ENCODE data around the gene URB1.
"Not testable (repeated sequence)": the region's sequence is repeated elsewhere in the genome, so short reads cannot be mapped to it uniquely, and the experiment has no call there.

URB1 gene

DNA sequence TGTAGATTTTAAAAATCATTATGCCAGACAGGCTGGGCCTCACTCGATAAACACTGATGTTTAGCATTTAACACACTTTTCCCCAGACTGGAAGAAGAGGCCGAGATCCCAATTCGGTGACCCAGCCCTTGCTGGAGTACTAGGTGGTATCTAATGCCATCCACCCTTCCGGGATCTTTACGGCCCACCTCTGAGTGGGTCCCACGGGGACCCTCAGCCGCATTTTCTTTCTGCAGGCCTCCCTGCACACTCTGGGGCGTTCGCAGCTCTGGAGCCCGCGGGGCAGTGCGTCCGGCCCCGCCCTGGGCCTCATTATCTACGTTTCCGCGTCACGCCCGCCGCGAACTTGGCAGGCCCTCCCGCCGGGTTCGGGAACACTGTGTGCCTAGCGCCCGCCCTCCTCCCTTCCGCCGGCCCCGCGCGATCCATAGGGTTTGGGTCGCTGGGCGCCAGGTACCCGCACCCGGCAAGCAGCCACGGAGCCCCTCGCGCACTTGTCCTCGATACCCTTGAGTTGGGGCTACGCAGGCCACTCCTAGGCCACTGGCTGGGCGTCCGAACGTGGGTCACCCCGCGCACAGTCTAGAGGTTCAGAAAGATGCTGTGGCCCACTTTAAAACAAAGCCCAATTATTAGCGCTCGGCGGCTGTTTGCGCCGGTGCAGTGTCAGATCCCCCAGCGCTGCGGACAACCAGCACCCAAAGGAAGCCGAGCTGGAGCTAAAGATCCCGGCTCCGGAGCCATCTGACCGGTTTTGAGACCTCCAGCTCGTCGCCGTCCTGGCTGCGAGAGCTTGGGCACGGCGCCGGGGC, 18.7 kb upstream of the URB1 start:
- DNase-seq, result no peak

DNA sequence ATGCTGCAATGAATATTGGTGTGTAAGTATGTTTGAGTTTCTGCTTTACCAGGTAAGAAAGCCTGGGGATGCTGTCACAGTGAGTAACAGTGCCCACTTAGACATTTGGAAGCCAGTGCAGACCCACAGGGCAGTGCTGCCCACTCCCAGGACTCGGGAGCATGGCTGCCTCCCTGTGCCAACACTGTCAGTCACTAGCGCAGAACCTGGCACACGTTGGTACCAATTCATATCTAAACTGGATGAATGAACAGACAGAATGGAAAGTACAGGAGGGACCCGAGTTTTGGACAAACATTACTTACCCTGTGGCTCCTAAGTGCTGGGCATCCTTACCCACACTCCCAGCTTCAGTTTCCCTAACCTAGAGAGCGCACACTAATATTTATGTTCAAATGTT, 18.1 kb upstream of the URB1 start:
- DNase-seq, result no peak

DNA sequence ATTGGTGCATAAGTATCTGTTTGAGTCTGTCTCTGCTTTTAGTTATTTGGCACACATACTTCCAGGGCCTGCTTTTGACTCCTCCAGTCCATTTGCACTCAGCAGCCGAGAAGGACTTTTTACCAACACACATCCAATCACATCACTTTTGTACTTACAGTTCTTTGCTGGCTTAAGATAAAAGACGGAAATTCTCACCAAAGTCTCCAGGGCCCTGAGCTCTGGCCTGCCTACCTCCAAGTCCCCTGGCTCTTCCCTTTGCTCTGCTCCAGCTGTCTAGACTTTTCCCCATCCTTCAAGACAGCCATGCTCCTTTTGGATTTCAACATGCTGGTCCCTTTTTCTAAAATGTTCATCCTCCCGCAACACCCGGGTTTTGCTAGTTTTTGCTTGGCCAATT, 17.5 kb upstream of the URB1 start:
- no peak for DNase-seq

DNA sequence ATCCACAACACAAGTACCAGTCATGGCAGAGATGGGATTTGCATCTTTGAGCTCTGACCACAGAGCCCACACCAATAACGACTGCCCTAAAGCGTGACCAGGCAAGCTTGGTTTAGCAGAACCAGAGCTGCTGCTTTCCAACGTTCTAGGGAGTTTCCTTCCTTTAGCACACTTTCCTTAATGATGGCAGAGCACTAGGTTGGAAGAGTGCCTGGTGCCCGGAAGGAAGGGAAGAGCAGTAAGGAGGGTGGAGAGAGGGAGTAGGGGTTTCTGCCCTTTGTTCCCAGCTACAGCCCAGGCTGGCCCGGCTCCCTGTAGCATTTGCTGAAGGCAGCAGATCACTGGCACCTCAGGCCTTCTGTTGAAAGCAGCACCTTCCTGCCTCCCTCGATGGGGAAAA, 13.6 kb upstream of the URB1 start:
- no peak for DNase-seq

DNA sequence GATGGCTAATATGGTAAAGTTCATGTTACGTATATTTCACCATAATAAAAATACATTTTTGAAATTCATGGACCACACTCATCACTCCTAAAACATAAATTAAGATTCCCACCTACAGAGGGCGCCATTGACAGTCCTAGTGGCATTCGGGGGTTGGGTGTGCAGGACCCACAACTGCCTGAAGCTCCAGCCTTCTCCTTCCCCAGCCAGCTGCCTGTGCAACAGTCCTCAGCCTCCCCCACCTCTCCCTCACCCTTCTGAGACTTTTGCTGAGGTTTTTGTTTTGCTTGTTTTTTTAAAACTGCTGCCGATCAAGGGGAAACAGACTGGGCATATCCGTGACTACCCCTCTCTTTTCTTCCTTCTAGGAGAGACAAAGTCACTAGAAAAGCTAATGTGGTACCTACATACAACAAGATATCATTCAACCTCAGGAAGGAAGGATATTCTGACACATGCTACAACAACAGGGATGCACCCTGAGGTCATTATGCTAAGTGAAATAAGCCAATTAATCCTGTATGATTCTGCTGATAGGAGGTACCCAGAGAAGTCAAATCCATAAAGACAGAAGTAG, 10.5 kb upstream of the URB1 start:
- DNase-seq, result no peak

DNA sequence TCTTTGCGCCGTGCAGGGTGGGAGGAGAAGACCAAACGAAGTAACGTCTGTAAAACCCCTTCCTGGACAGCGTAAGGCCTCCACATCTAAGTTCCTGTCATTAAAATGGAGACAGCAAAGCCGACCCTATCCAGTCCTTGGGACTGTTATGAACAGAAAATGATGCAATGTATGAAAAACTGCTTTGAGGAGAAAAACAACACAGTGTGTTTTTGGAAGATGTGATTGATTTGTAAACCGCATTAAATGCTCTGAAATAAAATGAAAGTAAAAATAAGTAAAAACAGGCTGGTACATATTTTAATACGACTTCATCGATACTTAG, 827 bp upstream of the URB1 start:
- DNase-seq, result peak; percentile 86

DNA sequence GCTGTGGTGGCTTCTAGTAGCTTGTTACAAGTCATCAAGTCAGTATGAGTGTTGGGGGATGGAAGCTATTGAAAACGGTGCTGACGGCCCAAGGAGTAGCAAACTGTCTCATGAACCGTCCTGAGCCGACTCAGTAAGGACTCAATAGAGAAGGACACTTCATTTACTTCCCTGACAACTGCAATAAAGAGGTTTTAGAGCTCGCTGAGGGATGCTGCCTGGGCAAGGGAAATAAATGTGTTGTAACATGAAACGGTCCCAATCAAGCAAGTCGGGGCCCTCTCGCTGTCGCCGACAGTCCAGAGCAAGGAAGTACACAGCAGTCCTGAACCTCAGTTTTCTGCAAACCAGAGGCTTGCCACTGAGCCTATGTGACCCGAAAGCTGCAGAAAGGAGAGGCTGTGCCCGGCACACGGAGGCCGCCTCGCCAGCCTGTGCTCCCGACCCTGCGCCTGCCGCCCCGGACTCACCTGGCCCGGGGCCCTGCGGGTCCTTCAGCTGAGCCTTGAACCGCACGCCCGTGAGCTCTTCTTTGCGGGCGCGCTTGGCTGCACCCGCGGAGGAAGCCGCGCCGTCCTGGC, 423 bp downstream of the URB1 start:
- DNase-seq, result no peak

DNA sequence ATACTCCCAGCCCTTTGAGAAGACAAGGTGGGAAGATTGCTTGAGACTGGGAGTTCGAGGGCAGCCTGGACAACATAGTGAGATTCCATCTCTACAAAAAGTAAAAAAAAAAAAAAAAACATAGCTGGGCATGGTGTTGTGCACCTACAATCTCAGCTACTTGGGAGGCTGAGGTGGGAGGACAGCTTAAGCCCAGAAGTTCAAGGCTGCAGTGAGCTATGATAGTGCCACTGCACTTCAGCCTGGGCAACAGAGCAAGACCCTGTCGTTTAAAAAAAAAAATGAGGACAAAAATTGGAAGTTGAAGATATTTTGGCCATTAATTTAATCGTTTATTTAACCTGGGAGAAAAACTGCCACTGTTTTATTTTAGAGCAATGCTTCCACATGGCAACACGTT, 1.1 kb downstream of the URB1 start:
- DNase-seq, result no peak

DNA sequence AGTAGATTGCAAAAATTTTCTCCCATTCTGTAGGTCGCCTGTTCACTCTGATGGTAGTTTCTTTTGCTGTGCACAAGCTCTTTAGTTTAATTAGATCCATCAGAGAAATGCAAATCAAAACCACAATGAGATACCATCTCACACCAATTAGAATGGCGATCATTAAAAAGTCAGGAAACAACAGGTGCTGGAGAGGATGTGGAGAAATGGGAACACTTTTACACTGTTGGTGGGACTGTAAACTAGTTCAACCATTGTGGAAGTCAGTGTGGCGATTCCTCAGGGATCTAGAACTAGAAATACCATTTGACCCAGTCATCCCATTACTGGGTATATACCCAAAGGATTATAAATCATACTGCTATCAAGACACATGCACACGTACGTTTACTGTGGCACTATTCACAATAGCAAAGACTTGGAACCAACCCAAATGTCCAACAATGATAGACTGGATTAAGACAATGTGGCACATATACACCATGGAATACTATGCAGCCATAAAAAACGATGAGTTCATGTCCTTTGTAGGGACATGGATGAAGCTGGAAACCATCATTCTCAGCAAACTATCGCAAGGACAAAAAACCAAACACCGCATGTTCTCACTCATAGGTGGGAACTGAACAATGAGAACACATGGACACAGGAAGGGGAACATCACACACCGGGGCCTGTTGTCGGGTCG, 2.1 kb downstream of the URB1 start:
- not testable (repeated sequence) for DNase-seq

DNA sequence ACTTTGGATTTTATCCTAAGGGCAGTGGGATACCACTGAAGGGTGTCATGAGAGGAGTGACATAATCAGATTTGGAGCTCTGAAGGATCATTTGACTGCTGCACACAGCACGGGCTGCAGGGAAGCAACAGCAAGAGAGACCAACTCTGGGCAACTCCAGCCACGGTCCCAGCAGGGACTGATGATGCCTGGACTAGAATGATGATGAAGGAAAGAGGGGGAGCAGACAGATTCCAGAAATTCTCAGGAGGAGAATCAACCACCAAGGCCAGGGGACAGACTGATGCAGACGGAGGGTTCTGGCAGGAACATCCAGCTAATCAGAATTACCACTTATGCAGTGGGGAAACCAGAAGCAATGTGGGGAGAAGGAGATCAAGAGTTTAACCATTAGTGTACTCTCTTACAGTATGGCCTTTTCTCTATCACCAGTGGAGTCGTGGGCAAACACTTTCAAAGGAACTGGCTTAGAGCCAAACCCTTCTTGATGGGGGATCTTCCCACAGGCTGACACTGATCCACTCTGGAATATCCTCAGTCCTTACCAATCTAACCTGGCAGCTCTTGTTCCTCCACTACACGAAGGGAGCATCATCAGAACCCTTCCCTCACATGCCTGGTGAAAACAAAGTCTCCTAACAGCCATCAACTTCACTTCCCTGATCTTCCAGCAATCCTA, 3.3 kb downstream of the URB1 start:
- DNase-seq, result no peak

DNA sequence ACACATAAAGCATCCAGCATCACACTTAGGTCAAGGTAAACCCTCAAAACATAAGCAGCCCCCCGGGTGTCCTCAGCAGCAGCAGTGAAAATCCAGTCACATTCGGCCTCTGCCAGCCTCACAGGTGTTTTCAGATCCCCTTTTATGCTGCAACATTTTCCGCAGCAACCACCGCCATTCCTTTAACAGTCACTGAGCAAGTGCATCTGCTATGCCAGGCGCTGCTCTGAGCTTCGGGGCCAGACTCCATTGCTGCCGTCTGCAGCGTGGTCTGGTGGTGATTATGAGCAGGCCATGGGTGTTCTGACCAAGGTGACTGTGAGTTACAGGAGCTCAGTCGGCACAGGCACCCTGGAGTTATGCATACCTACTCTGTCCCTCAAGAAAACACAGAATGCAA, 4.5 kb downstream of the URB1 start:
- no peak for DNase-seq

DNA sequence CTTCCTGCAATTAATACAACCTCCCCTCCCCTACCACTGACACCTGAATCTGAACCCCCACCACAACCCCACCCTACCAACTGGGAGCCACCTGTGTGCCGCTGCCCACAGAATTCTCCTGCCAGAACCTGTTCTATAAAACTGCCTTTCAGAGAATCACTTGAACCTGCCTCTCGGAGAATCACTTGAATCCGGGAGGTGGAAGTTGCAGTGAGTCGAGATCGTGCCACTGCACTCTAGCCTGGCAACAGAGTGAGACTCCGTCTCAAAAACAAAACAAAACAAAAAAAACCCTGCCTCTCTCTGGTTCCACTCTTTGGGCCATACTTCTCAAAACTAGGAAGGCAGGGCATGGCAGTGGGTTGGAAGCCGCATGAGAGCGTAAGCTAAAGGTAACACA, 5.7 kb downstream of the URB1 start:
- DNase-seq, result no peak

DNA sequence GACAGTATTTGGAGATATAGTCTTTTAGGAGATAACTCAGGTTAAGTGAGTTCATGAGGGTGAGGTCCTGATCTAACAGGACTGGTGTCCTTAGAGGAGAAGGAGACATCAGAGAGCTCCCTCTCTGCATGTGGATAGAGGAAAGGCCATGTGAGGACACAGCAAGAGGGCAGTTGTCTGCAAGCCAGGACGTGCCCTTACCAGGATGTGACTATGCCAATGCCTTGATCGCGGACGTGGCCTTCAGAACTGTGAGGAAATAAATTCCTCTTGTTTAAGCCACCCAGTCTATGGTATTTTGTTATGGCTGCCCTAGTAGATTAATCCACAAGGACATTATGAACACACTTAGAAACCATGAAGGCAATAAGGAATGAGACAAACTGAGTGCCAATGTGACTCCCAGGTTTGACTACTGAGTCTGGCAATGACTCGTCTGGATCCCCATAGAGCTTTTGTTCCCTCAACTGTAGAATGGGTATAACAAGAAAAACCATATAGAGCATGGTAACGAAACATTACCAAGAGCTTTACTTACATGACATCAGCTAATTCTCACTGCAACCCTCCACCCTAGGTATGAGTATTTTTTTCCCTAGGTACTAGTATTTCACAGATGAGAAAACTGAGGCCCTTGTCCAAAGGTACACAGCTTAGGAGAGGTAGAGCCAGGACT, 6.5 kb downstream of the URB1 start:
- no peak for DNase-seq

DNA sequence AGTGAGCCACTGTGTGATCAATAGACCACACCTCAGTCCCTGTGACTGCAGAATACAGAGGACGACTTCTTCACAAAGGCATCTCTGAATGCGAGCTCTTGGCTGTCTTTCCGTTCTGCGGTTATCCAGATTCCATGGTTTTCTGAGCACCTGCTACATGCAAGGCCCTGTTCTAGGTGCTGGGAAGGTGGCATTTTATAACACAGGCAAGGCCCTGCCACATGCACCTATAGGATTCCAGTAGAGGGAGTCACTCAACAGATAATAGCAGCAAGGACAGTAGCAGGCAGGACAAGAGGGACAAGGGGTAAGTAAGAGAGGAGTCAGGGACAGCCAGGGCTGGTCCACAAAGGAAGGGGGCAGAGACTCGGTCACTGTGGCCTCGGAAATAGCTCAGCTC, 9.0 kb downstream of the URB1 start:
- DNase-seq, result no peak

DNA sequence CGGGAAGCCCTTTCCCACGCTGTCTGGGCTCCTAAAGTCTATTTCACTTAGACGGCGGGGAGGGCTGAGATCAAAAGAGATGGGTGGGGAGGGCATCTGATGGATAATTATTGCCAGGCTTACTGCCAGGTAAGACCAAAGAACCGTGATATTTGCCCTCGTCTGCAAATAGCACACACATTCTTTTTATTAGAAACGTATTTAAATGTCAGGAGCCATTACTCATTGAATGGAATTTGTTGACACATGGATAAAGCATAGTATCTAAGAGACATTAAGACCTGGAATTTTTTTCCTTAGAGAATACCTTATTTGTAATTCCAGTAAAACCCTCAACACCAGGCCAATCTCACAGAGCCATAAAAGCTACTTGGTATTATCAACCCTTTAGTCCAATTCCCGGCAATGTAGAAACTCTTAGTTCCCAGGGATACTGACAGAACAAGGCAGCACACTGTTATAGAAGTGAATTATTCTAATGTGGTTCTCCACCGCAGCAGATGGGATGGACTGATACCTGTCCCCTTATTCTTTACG, 10.6 kb downstream of the URB1 start:
- DNase-seq, result no peak

DNA sequence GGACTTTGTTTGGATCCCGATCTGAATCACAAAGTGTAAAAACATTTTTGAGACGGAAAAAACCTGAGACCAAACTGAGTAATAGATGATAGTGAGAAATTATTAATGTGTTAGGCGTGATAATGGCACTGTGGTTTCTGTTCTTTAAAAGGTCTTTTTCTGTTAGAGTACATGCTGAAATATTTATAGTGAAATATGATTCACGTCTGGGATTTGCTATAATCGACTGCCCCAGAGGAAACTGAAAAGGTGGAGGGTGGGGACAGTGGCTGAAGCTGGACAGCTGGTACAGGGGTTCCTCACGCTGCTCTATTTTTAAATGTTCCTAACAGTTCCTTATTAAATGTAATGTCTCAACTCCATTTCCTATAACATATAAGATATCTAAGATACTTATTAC, 11.2 kb downstream of the URB1 start:
- no peak for DNase-seq

DNA sequence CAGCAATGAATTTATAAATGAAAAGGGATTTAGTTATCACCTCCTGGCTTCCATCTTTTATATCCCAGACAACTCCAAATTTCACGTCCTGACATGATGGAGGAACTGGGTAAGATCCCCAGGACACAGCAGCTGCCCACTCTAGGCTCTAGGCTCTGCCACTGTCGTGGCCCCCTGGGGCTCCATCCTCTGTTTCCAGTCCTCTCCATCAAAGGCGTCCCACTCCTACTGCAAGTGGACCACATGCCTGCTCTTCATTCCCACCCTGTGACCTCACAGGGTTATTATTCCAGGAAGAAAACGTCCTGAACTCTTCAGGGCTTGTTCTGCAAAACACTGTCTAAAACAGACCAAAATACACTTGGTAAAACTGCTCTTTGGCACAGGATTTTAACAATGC, 11.9 kb downstream of the URB1 start:
- no peak for DNase-seq

DNA sequence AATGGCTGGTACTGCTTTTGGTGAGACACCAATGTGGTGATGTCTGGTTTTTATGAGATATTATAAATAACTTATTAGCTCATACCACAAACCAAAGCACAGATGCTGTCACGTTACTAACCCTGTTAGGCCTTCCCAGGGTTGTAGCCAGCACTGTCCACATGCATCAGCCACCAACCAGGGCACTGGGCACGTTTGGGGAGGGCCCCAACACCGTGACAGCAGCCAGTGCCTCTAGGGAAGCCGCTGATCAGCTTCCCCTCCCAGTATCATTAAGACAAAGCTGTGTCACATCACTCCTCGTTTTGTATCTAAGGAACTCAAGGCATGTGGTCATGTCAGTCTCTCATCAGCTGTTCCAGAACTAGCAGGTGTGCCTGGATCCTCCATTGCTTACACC, 13.9 kb downstream of the URB1 start:
- DNase-seq, result no peak

DNA sequence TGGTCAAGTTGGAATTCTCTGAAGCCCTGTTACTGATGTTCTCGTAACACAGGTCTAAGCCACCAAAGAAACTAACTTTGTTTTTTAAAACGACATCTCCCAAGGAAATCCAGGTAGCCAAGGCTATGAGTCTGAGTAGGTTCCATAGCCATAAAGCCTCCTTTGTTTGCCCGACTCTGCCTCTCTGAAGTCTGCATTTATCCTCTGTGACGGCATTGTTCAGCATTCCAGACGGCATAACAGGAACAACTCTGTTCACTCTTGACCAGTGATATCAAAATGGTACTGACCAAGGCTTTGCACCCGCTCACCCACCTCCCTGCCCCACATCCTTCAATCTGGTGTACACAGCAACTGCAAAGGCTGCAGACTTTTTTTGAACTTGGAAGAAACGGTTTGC, 14.8 kb downstream of the URB1 start:
- DNase-seq, result no peak

DNA sequence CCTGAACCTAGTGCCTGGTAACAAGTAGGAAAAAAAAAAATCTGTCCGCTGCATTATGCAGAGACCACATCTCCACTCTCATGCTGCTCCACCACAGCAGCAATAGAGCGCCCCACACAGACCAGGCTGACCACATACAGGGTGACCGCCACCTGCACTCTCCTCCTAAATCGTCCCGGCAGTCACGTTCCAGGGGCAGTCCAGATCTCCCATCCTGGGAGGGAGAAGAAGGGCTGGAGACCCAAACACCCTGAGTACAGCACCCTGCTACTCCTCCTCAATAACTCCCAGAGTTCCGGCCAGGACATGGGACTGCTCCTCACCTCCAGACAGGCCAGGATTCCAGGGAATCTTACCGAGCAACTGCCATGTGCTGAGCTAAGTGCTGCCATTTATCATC, 15.3 kb downstream of the URB1 start:
- DNase-seq, result no peak

DNA sequence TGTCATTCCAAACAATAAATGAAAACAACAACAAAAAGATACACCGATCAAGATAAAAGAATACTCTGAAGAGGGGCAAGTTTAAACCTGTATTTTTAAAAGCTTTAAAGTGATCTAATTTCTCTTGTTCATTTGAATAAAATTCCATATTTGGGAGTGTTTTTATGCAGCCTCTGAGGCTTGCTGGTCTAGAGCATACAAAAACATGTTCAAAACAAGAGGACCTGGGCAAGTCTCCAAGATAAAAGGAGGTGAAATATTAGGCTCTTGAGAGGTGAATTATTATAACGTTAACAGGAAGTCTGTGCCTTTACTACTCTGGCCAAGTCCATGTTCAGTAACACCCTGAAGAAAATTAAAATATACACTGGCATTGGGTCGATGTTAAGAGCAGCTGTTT, 20.1 kb downstream of the URB1 start:
- DNase-seq, result no peak

DNA sequence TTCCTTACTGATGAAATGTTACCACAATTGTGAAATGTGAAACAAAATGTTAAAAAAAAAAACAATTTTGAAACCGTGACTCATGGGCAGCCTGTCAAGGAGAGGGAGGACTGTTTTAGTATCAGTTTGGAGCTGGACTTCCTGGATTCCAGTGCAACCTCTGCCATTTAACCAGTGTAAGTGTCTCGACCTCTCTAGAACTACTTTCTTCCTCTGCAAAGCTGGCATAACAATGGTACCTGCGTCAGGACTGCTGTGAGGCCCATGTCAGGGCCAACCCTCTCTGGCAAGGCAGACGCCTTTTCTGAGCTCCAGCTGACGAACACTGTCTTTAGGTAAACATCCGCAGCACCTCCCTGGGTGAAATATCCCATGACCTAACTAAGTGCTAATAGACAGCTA, 20.9 kb downstream of the URB1 start:
- DNase-seq, result no peak
